Measurements from ENCODE around the gene LETM1. TPM values are rescaled to one million over a fixed set of nuclear protein-coding genes. Genes with fewer than 3 reads are reported as not detected.

LETM1 gene
- total and polyA plus RNA-seq, 2 donors (not counting 1 experiment from before 2014, with no cell fraction given): 28.5 to 45.1 TPM

- DNase-seq (no peak), ATAC-seq (ENCODE audit: low read depth) (no peak)
- Histone ChIP-seq H4K20me1 (ENCODE audit: control insufficient read depth, insufficient read depth, low read length, poor library complexity, severe bottlenecking) (peaks cover 3% of the 10 kb centered on the region), H2AFZ (ENCODE audit: insufficient read depth, low read depth, low read length, poor library complexity, severe bottlenecking) (no peak overlapping the region), H3K9ac (ENCODE audit: low read length) (no peak overlapping the region), H3K4me3 (ENCODE audit: control extremely low read depth in 1 of 5, extremely low read depth in 1 of 5, insufficient read depth in 1 of 5, low read depth in 2 of 5, low read length in 4 of 5) (no peak overlapping the region), H3K4me2 (replicated peaks; ENCODE audit: low read depth, low read length, poor library complexity, severe bottlenecking) (no peak overlapping the region), H3K9me3 (ENCODE audit: control extremely low read depth in 1 of 3, control insufficient read depth in 2 of 3, insufficient read depth in 1 of 3, low read length in 2 of 3) (no peaks in the 10 kb centered on the region), H3K27me3 (replicated peaks in 1 of 4; ENCODE audit: control extremely low read depth in 1 of 4, control insufficient read depth in 3 of 4, insufficient read depth in 4 of 4, low read length in 3 of 4) (peaks cover 0 to 7% (median 2%) of the 10 kb centered on the region in 4 experiments), H3K79me2 (ENCODE audit: control insufficient read depth, insufficient read depth, low read length) (no peaks in the 10 kb centered on the region), H3K4me1 (ENCODE audit: control insufficient read depth in 2 of 2, insufficient read depth in 2 of 2, low read length in 2 of 2) (peaks cover 12 to 17% of the 10 kb centered on the region in 2 donors), H3K36me3 (replicated peaks in 1 of 2; ENCODE audit: control extremely low read depth in 1 of 2, control insufficient read depth in 1 of 2, extremely low read depth in 1 of 2, insufficient read depth in 2 of 2, low read length in 1 of 2) (no peaks in the 10 kb centered on the region), H3K27ac (ENCODE audit: low read length in 2 of 2) (no peak overlapping the region)
- H3K27ac Mint-ChIP-seq: no peak overlapping the region
- CTCF ChIA-PET: interaction anchor here (2.1 kb wide), 1 partner anchor 36 kb away, joined by 8 read pairs; no protein-coding TSS in a partner anchor
- peak overlapping the region; percentile 34 for H3K4me3 Mint-ChIP-seq
- POLR2A ChIA-PET: no interaction called here
- WGBS (ENCODE audit: insufficient coverage): 90% methylated on average over 11 of the region's 11 CpGs
- H3K4me1 Mint-ChIP-seq: peaks cover 18% of the 10 kb centered on the region
- TF ChIP-seq EZH2 (IDR thresholded peaks at IDR 0.05; ENCODE audit: borderline replicate concordance, insufficient read depth, low read depth, low read length, poor library complexity, severe bottlenecking): no peak
- no peak for TF ChIP-seq CTCF (IDR thresholded peaks at IDR 0.05)
- H3K27me3 Mint-ChIP-seq: no peaks in the 10 kb centered on the region
- intact Hi-C loops (cut with micrococcal nuclease): no loop called here
- H3K9me3 Mint-ChIP-seq (ENCODE audit: insufficient read depth): no peaks in the 10 kb centered on the region
Observed at GRCh38 chr4:1863297-1864033, 7.5 kb upstream of the LETM1 start.

DNA sequence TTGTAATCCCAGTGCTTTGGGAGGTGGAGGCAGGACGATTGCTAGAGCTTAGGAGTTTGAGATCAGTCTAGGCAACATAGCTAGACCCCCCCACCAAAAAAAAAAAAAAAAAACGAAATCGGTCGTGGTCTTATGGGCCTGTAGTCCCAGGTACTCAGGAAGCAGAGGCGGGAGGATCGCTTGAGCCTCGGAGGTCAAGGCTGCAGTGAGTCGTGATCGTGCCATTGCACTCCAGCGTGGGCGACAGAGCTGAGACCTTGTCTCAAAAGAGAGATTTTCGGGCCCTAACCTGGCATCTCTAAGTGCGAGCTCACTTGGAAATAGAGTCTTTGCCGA, 7.0 kb upstream of the LETM1 start:
- H3K4me2 ChIP-seq (replicated peaks; ENCODE audit: low read depth, low read length, poor library complexity, severe bottlenecking): peak overlapping the region; percentile 89

More for the DNA sequence above, 7.0 kb upstream of the LETM1 start:
- Mint-ChIP-seq H3K27me3 (no peaks in the 10 kb centered on the region), H3K4me3 (peak overlapping the region; percentile 68), H3K27ac (no peak overlapping the region), H3K9me3 (ENCODE audit: insufficient read depth) (no peaks in the 10 kb centered on the region), H3K4me1 (peaks cover 18% of the 10 kb centered on the region)
- peaks cover 12 to 17% of the 10 kb centered on the region in 2 donors for H3K4me1 ChIP-seq (ENCODE audit: control insufficient read depth in 2 of 2, insufficient read depth in 2 of 2, low read length in 2 of 2)
- TF ChIP-seq EZH2 (IDR thresholded peaks at IDR 0.05; ENCODE audit: borderline replicate concordance, insufficient read depth, low read depth, low read length, poor library complexity, severe bottlenecking) (no peak), CTCF (IDR thresholded peaks at IDR 0.05) (no peak)
- DNase-seq (no peak), ATAC-seq (ENCODE audit: low read depth) (no peak)
- H3K79me2 ChIP-seq (ENCODE audit: control insufficient read depth, insufficient read depth, low read length): no peaks in the 10 kb centered on the region
- peak overlapping the region in 4 of 5 experiments; percentile 32 to 61 (median 53) for H3K4me3 ChIP-seq (ENCODE audit: control extremely low read depth in 1 of 5, extremely low read depth in 1 of 5, insufficient read depth in 1 of 5, low read depth in 2 of 5, low read length in 4 of 5)
- peak overlapping the region; percentile 66 for H2AFZ ChIP-seq (ENCODE audit: insufficient read depth, low read depth, low read length, poor library complexity, severe bottlenecking)
- peak overlapping the region; percentile 57 for H3K9ac ChIP-seq (ENCODE audit: low read length)
- CTCF ChIA-PET: interaction anchor here (2.1 kb wide), 1 partner anchor 36 kb away, joined by 8 read pairs; no protein-coding TSS in a partner anchor
- H3K9me3 ChIP-seq (ENCODE audit: control extremely low read depth in 1 of 3, control insufficient read depth in 2 of 3, insufficient read depth in 1 of 3, low read length in 2 of 3): no peaks in the 10 kb centered on the region
- POLR2A ChIA-PET: interaction anchor here (0.6 kb wide), 1 partner anchor 187 kb away, joined by 3 read pairs; no protein-coding TSS in a partner anchor
- H3K36me3 ChIP-seq (replicated peaks in 1 of 2; ENCODE audit: control extremely low read depth in 1 of 2, control insufficient read depth in 1 of 2, extremely low read depth in 1 of 2, insufficient read depth in 2 of 2, low read length in 1 of 2): no peaks in the 10 kb centered on the region
- H4K20me1 ChIP-seq (ENCODE audit: control insufficient read depth, insufficient read depth, low read length, poor library complexity, severe bottlenecking): no peaks in the 10 kb centered on the region
- 56% methylated on average over 11 of the region's 14 CpGs for WGBS (ENCODE audit: insufficient coverage)
- peaks cover 0 to 7% (median 2%) of the 10 kb centered on the region in 4 experiments for H3K27me3 ChIP-seq (replicated peaks in 1 of 4; ENCODE audit: control extremely low read depth in 1 of 4, control insufficient read depth in 3 of 4, insufficient read depth in 4 of 4, low read length in 3 of 4)
- no peak overlapping the region for H3K27ac ChIP-seq (ENCODE audit: low read length in 2 of 2)
- intact Hi-C loops (cut with micrococcal nuclease): no loop called here
